GM03348 (cell line): Measurements from ENCODE around the gene DDX52.
A peak's percentile ranks its signal among the peaks of the same experiment; 100 is the strongest.

Source experiments
- DNase-seq: peaks from one replicate; pipeline ENCODE4 v3.0.0; 2012; ENCODE audit warnings: low spot score

Gene DDX52

GRCh38 chr17:37576281-37576680 is 67.0 kb downstream of the DDX52 start:
- no peak for DNase-seq

- DNase-seq = no peak
Measured at GRCh38 chr17:37574427-37574826, 68.8 kb downstream of the DDX52 start.

GRCh38 chr17:37571674-37572073 is 71.6 kb downstream of the DDX52 start:
- DNase-seq = no peak

GRCh38 chr17:37570527-37571093 is 72.6 kb downstream of the DDX52 start:
- DNase-seq = peak; percentile 48

- DNase-seq = no peak
Measured at GRCh38 chr17:37568350-37569053, 74.7 kb downstream of the DDX52 start.

GRCh38 chr17:37567538-37567937 is 75.7 kb downstream of the DDX52 start:
- no peak for DNase-seq

- no peak for DNase-seq
Measured at GRCh38 chr17:37567137-37567536, 76.1 kb downstream of the DDX52 start.

- no peak for DNase-seq
Measured at GRCh38 chr17:37564252-37564651, 79.0 kb downstream of the DDX52 start.

GRCh38 chr17:37562016-37562745 is 81.1 kb downstream of the DDX52 start:
- no peak for DNase-seq
